Lower lobe of right lung (tissue), 2 donors: Measurements from ENCODE around the gene DNAH2. TPM values are rescaled to one million over a fixed set of nuclear protein-coding genes. Genes with fewer than 3 reads are reported as not detected.

Experiments used
- ATAC-seq, 2 donors: fragments of 200-7000 bp; cut with Tn5 transposase; one replicate each; pipeline ENCODE4 v1.9.1; 2020 to 2022; ENCODE audit warnings: mild to moderate bottlenecking in 2 of 2, moderate library complexity in 2 of 2
- DNase-seq: peaks from one replicate; pipeline ENCODE4 v3.0.0-alpha.2; 2020
- H3K27ac ChIP-seq: fragments of 200-600 bp; one replicate; pipeline ENCODE4 v1.8.0; 2022
- H3K27me3 ChIP-seq: fragments of 200-600 bp; one replicate; pipeline ENCODE4 v1.8.0; 2022; ENCODE audit warnings: low read depth
- H3K36me3 ChIP-seq: fragments of 200-600 bp; one replicate; pipeline ENCODE4 v1.8.0; 2022; ENCODE audit warnings: mild to moderate bottlenecking
- H3K4me1 ChIP-seq: fragments of 200-600 bp; one replicate; pipeline ENCODE4 v1.8.0; 2022
- H3K4me3 ChIP-seq: fragments of 200-600 bp; one replicate; pipeline ENCODE4 v1.8.0; 2022; ENCODE audit warnings: mild to moderate bottlenecking
- H3K9me3 ChIP-seq: fragments of 200-600 bp; one replicate; pipeline ENCODE4 v1.8.0; 2022
- CTCF ChIP-seq: fragments of 200-600 bp; IDR thresholded peaks from one replicate; pipeline ENCODE4 v1.8.0; 2022; ENCODE audit warnings: antibody characterized with exemption, mild to moderate bottlenecking
- intact Hi-C: fragments of 100-400 bp; cut with DNase I; formaldehyde crosslinking; loops from one replicate; pipeline ENCODE4 v1.11.0; 2022
- total RNA-seq: library from RNA; stranded (reverse); fragmentation: NEBNext Ultra II Directional; extraction: Animal tissue kit (Norgen Biotek cat#: 25700); gene quantifications from one replicate; pipeline ENCODE4 v1.2.1, GENCODE V29; 2021
- donor health status: DM: no; HTN: yes; CAD: no; lungs with severe emphysema.

DNAH2 gene
- total RNA-seq, 1 donor from 2014 or later = 6.2 TPM

GRCh38 chr17:7687072-7687907 lies 30.3 kb upstream of the DNAH2 start, which contains the start of gene TP53:
Gene TP53 (minus strand): TSS chr17:7687490. CDS start chr17:7676594, 10,896 bp downstream.
- TF ChIP-seq CTCF = no peak
- intact Hi-C loops = no loop called here
- peak; percentile 88 for DNase-seq

GRCh38 chr17:7687908-7688807 lies 29.4 kb upstream of the DNAH2 start, which contains the start of gene WRAP53:
Gene WRAP53 (plus strand): TSS chr17:7688477. CDS start chr17:7688649, 172 bp downstream.
- ATAC-seq = peak; percentile 92 to 96
- H3K27me3 ChIP-seq = no peaks in the 10 kb centered on the region
- DNase-seq = peak; percentile 98
- intact Hi-C loops = no loop called here
- peak; percentile 98 for TF ChIP-seq CTCF
- peak within 1 kb of the TSS; percentile 96 for H3K27ac ChIP-seq
- H3K4me1 ChIP-seq = peaks cover 31% of the 10 kb centered on the region
- no peaks in the 10 kb centered on the region for H3K9me3 ChIP-seq
- H3K36me3 ChIP-seq = no peaks in the 10 kb centered on the region
- H3K4me3 ChIP-seq = peak within 1 kb of the TSS; percentile 95

More at GRCh38 chr17:7687072-7687907, 30.3 kb upstream of the DNAH2 start, which contains the start of gene TP53:
- Histone ChIP-seq H3K4me1 (peaks cover 31% of the 10 kb centered on the region), H3K27me3 (no peaks in the 10 kb centered on the region), H3K4me3 (peak within 1 kb of the TSS; percentile 95), H3K27ac (peak within 1 kb of the TSS; percentile 96), H3K9me3 (no peaks in the 10 kb centered on the region), H3K36me3 (no peaks in the 10 kb centered on the region)
- ATAC-seq = peak; percentile 84 to 88

- intact Hi-C loops = no loop called here
- DNase-seq = no peak
- peak overlapping the region; percentile 68 for H3K27ac ChIP-seq
These were observed 28.7 kb upstream of the DNAH2 start for GRCh38 chr17:7688808-7689316.

GRCh38 chr17:7695586-7695985 lies 22.0 kb upstream of the DNAH2 start:
- H3K27ac ChIP-seq = no peak overlapping the region

More at GRCh38 chr17:7688808-7689316, 28.7 kb upstream of the DNAH2 start:
- Histone ChIP-seq H3K4me3 (peak overlapping the region; percentile 95), H3K4me1 (peaks cover 31% of the 10 kb centered on the region), H3K9me3 (no peaks in the 10 kb centered on the region), H3K27me3 (no peaks in the 10 kb centered on the region), H3K36me3 (no peaks in the 10 kb centered on the region)
- TF ChIP-seq CTCF = no peak
- no peak for ATAC-seq

More at GRCh38 chr17:7695586-7695985, 22.0 kb upstream of the DNAH2 start:
- TF ChIP-seq CTCF = no peak
- Histone ChIP-seq H3K4me3 (no peak overlapping the region), H3K36me3 (peaks cover 9% of the 10 kb centered on the region), H3K27me3 (no peaks in the 10 kb centered on the region), H3K9me3 (no peaks in the 10 kb centered on the region), H3K4me1 (no peaks in the 10 kb centered on the region)
- DNase-seq = no peak
- intact Hi-C loops = no loop called here
- no peak for ATAC-seq
